DOHH2 (cell line): ENCODE measurements around the gene ERCC3.
"Not testable (repeated sequence)": the region's sequence is repeated elsewhere in the genome, so short reads cannot be mapped to it uniquely, and the experiment has no call there.

Source experiments
- CTCF ChIP-seq: fragments of 200-600 bp; sonication (generic); IDR thresholded peaks from one replicate; pipeline ENCODE4 v1.5.1; 2014; ENCODE audit warnings: antibody characterized with exemption, mild to moderate bottlenecking, low read depth, low read length; ENCODE audit not compliant: poor library complexity, severe bottlenecking
- EZH2phosphoT487 ChIP-seq: fragments of 200-600 bp; sonication (generic); IDR thresholded peaks from 2 replicates; pipeline ENCODE4 v1.6.1; 2017; ENCODE audit warnings: borderline replicate concordance, mild to moderate bottlenecking, antibody characterized with exemption, low read length, moderate library complexity, mixed read lengths

- TF ChIP-seq CTCF, EZH2phosphoT487: not testable (repeated sequence)
Measured at GRCh38 chr2:127214201-127214600, 79.7 kb downstream of the ERCC3 start.
